ENCODE results near the gene PCYT1B. TPM values are rescaled to one million over a fixed set of nuclear protein-coding genes. Genes with fewer than 3 reads are reported as not detected.

PCYT1B gene
- polyA plus RNA-seq, 3 donors = 0.15 TPM; not detected in 2

- Histone ChIP-seq H3K27me3 (ENCODE audit: control insufficient read depth in 2 of 2, insufficient read depth in 2 of 2, low read length in 2 of 2) (peaks cover 0 to 3% of the 10 kb centered on the region in 2 donors), H2AFZ (ENCODE audit: insufficient read depth, low read depth, low read length, poor library complexity, severe bottlenecking) (no peak overlapping the region), H3K4me3 (replicated peaks in 1 of 3; ENCODE audit: low read depth in 2 of 3, low read length in 3 of 3) (no peak overlapping the region), H4K20me1 (ENCODE audit: insufficient read depth, low read length) (no peaks in the 10 kb centered on the region), H3K36me3 (replicated peaks in 1 of 2; ENCODE audit: control insufficient read depth in 1 of 2, insufficient read depth in 2 of 2, low read length in 2 of 2) (no peaks in the 10 kb centered on the region), H3K4me2 (replicated peaks; ENCODE audit: extremely low read depth, low read length, poor library complexity, severe bottlenecking) (no peak overlapping the region), H3K27ac (ENCODE audit: low read depth in 1 of 2, low read length in 2 of 2) (no peak overlapping the region), H3K4me1 (ENCODE audit: control insufficient read depth in 1 of 2, insufficient read depth in 2 of 2, low read length in 2 of 2) (peaks cover 21% of the 10 kb centered on the region in 2 donors), H3K9ac (ENCODE audit: insufficient read depth, low read length, poor library complexity, severe bottlenecking) (no peak overlapping the region), H3K79me2 (ENCODE audit: insufficient read depth, low read length) (no peaks in the 10 kb centered on the region), H3K9me3 (replicated peaks in 1 of 2; ENCODE audit: control insufficient read depth in 1 of 2, insufficient read depth in 1 of 2, low read length in 2 of 2) (no peaks in the 10 kb centered on the region)
- intact Hi-C loops (cut with micrococcal nuclease) = no loop called here
- TF ChIP-seq CTCF (IDR thresholded peaks at IDR 0.05) = no peak
- Mint-ChIP-seq H3K27ac (no peak overlapping the region), H3K4me3 (no peak overlapping the region), H3K9me3 (peaks cover 0 to 6% (median 0%) of the 10 kb centered on the region in 7 donors), H3K36me3 (no peaks in the 10 kb centered on the region), H3K4me1 (peaks cover 23% of the 10 kb centered on the region), H3K27me3 (ENCODE audit: low read depth in 3 of 3) (peaks cover 3 to 6% (median 3%) of the 10 kb centered on the region in 3 donors)
- peak in 1 of 3 donors; percentile 4 for DNase-seq
Measured at GRCh38 chrX:24643116-24643515, 4.0 kb downstream of the PCYT1B start.

GRCh38 chrX:24629701-24630100 is 17.4 kb downstream of the PCYT1B start:
- DNase-seq = no peak
- TF ChIP-seq CTCF (IDR thresholded peaks at IDR 0.05) = no peak
- intact Hi-C loops (cut with micrococcal nuclease) = no loop called here

More at GRCh38 chrX:24629701-24630100, 17.4 kb downstream of the PCYT1B start:
- Histone ChIP-seq H2AFZ (ENCODE audit: insufficient read depth, low read depth, low read length, poor library complexity, severe bottlenecking) (no peak overlapping the region), H3K9me3 (replicated peaks in 1 of 2; ENCODE audit: control insufficient read depth in 1 of 2, insufficient read depth in 1 of 2, low read length in 2 of 2) (no peaks in the 10 kb centered on the region), H4K20me1 (ENCODE audit: insufficient read depth, low read length) (no peaks in the 10 kb centered on the region), H3K4me2 (replicated peaks; ENCODE audit: extremely low read depth, low read length, poor library complexity, severe bottlenecking) (no peak overlapping the region), H3K27me3 (ENCODE audit: control insufficient read depth in 2 of 2, insufficient read depth in 2 of 2, low read length in 2 of 2) (peaks cover 0 to 3% of the 10 kb centered on the region in 2 donors), H3K4me1 (ENCODE audit: control insufficient read depth in 1 of 2, insufficient read depth in 2 of 2, low read length in 2 of 2) (no peaks in the 10 kb centered on the region), H3K9ac (ENCODE audit: insufficient read depth, low read length, poor library complexity, severe bottlenecking) (no peak overlapping the region), H3K36me3 (replicated peaks in 1 of 2; ENCODE audit: control insufficient read depth in 1 of 2, insufficient read depth in 2 of 2, low read length in 2 of 2) (no peaks in the 10 kb centered on the region), H3K4me3 (replicated peaks in 1 of 3; ENCODE audit: low read depth in 2 of 3, low read length in 3 of 3) (no peak overlapping the region), H3K27ac (ENCODE audit: low read depth in 1 of 2, low read length in 2 of 2) (no peak overlapping the region), H3K79me2 (ENCODE audit: insufficient read depth, low read length) (no peaks in the 10 kb centered on the region)
- Mint-ChIP-seq H3K27me3 (ENCODE audit: low read depth in 3 of 3) (peaks cover 0 to 8% (median 1%) of the 10 kb centered on the region in 3 donors), H3K9me3 (no peaks in the 10 kb centered on the region), H3K27ac (no peak overlapping the region), H3K4me1 (no peaks in the 10 kb centered on the region), H3K36me3 (no peaks in the 10 kb centered on the region), H3K4me3 (no peak overlapping the region)
- no CpG with 5 or more reads among the region's 1 CpG for WGBS (ENCODE audit: insufficient coverage)

Data from CD14-positive monocyte (primary cell).